ENCODE measurements around the gene FHOD3.

The FHOD3 gene

GRCh38 chr18:36630917-36631316, 333.4 kb downstream of the FHOD3 start:
- no peak for DNase-seq (ENCODE audit: low read depth)

GRCh38 chr18:36633961-36634412, 336.5 kb downstream of the FHOD3 start:
- peak; percentile 49 for DNase-seq (ENCODE audit: low read depth)

- DNase-seq (ENCODE audit: low read depth): peak; percentile 80
Observed at GRCh38 chr18:36634573-36635216, 337.2 kb downstream of the FHOD3 start.

GRCh38 chr18:36635414-36636096, 338.0 kb downstream of the FHOD3 start:
- no peak for DNase-seq (ENCODE audit: low read depth)

- DNase-seq (ENCODE audit: low read depth): peak; percentile 63
Observed at GRCh38 chr18:36636237-36636817, 338.8 kb downstream of the FHOD3 start.

- DNase-seq (ENCODE audit: low read depth): no peak
Observed at GRCh38 chr18:36638224-36638623, 340.7 kb downstream of the FHOD3 start.

GRCh38 chr18:36640021-36640952, 342.8 kb downstream of the FHOD3 start:
- DNase-seq (ENCODE audit: low read depth): no peak

- no peak for DNase-seq (ENCODE audit: low read depth)
Observed at GRCh38 chr18:36643061-36643460, 345.5 kb downstream of the FHOD3 start.

- DNase-seq (ENCODE audit: low read depth): no peak
Observed at GRCh38 chr18:36648803-36649202, 351.3 kb downstream of the FHOD3 start.

- DNase-seq (ENCODE audit: low read depth): no peak
Observed at GRCh38 chr18:36649205-36649604, 351.7 kb downstream of the FHOD3 start.

GRCh38 chr18:36650266-36650665, 352.8 kb downstream of the FHOD3 start:
- DNase-seq (ENCODE audit: low read depth): peak; percentile 20

GRCh38 chr18:36650906-36651305, 353.4 kb downstream of the FHOD3 start:
- DNase-seq (ENCODE audit: low read depth): no peak

GRCh38 chr18:36652503-36652902, 355.0 kb downstream of the FHOD3 start:
- no peak for DNase-seq (ENCODE audit: low read depth)

GRCh38 chr18:36653141-36653869, 355.8 kb downstream of the FHOD3 start:
- no peak for DNase-seq (ENCODE audit: low read depth)

GRCh38 chr18:36653870-36654269, 356.4 kb downstream of the FHOD3 start:
- DNase-seq (ENCODE audit: low read depth): no peak

GRCh38 chr18:36655074-36655473, 357.6 kb downstream of the FHOD3 start:
- DNase-seq (ENCODE audit: low read depth): no peak

- DNase-seq (ENCODE audit: low read depth): no peak
Observed at GRCh38 chr18:36655930-36656329, 358.4 kb downstream of the FHOD3 start.

- peak; percentile 23 for DNase-seq (ENCODE audit: low read depth)
Observed at GRCh38 chr18:36658611-36659010, 361.1 kb downstream of the FHOD3 start.

- no peak for DNase-seq (ENCODE audit: low read depth)
Observed at GRCh38 chr18:36660311-36660710, 362.8 kb downstream of the FHOD3 start.

- DNase-seq (ENCODE audit: low read depth): peak; percentile 53
Observed at GRCh38 chr18:36661999-36662398, 364.5 kb downstream of the FHOD3 start.

- peak; percentile 25 for DNase-seq (ENCODE audit: low read depth)
Observed at GRCh38 chr18:36663312-36663711, 365.8 kb downstream of the FHOD3 start.

- DNase-seq (ENCODE audit: low read depth): no peak
Observed at GRCh38 chr18:36665952-36666351, 368.4 kb downstream of the FHOD3 start.

Measured in EH (cell line).